SK-N-SH treated with all-trans-retinoic acid at 6 μM for 48 hours (cell line): ENCODE data around the gene PCDHA7.

Experiments used
- ATAC-seq: fragments of 200-7000 bp; cut with Tn5 transposase; 3 replicates; pipeline ENCODE4 v1.9.1; 2020; ENCODE audit warnings: mild to moderate bottlenecking, moderate library complexity
- ARNTL ChIP-seq: fragments of 450-650 bp; formaldehyde crosslinking; IDR thresholded peaks from 2 replicates; pipeline ENCODE4 v1.5.0; 2020; ENCODE audit warnings: low read depth, mild to moderate bottlenecking, moderate library complexity, borderline replicate concordance
- BACH2 ChIP-seq: fragments of 250-450 bp; sonication (Bioruptor Pico); IDR thresholded peaks from 2 replicates; pipeline ENCODE4 v1.9.0; 2021; ENCODE audit warnings: mild to moderate bottlenecking, borderline replicate concordance
- CREB5 ChIP-seq: fragments of 250-450 bp; sonication (Bioruptor Pico); IDR thresholded peaks from 2 replicates; pipeline ENCODE4 v1.5.1; 2020; ENCODE audit warnings: low read depth, mild to moderate bottlenecking, moderate library complexity
- CSDC2 ChIP-seq: fragments of 250-450 bp; sonication (Bioruptor Pico); IDR thresholded peaks from 2 replicates; pipeline ENCODE4 v1.5.0; 2020; ENCODE audit warnings: mild to moderate bottlenecking, moderate library complexity
- CSRNP3 ChIP-seq: fragments of 250-450 bp; sonication (Bioruptor Pico); IDR thresholded peaks from 2 replicates; pipeline ENCODE4 v1.5.1; 2021; ENCODE audit warnings: mild to moderate bottlenecking, moderate library complexity
- ESRRG ChIP-seq: fragments of 250-450 bp; sonication (Bioruptor Pico); IDR thresholded peaks from 2 replicates; pipeline ENCODE4 v1.6.1; 2021; ENCODE audit warnings: mild to moderate bottlenecking
- GLIS3 ChIP-seq: fragments of 250-450 bp; sonication (Bioruptor Pico); IDR thresholded peaks from 2 replicates; pipeline ENCODE4 v1.5.0; 2020; ENCODE audit warnings: mild to moderate bottlenecking, moderate library complexity
- ISL1 ChIP-seq: fragments of 250-450 bp; sonication (Bioruptor Pico); IDR thresholded peaks from 2 replicates; pipeline ENCODE4 v2.1.2; 2022; ENCODE audit warnings: mild to moderate bottlenecking, moderate library complexity
- OSR1 ChIP-seq: fragments of 250-450 bp; sonication (Bioruptor Pico); IDR thresholded peaks from 2 replicates; pipeline ENCODE4 v1.8.0; 2022; ENCODE audit warnings: moderate library complexity, mild to moderate bottlenecking, inconsistent platforms
- PATZ1 ChIP-seq: fragments of 250-450 bp; sonication (Bioruptor Pico); IDR thresholded peaks from 2 replicates; pipeline ENCODE4 v1.8.0; 2020; ENCODE audit warnings: mild to moderate bottlenecking, moderate library complexity, borderline replicate concordance
- PPARA ChIP-seq: fragments of 250-450 bp; sonication (Bioruptor Pico); IDR thresholded peaks from 2 replicates; pipeline ENCODE4 v1.5.0; 2020; ENCODE audit warnings: mild to moderate bottlenecking, borderline replicate concordance
- RARB ChIP-seq: fragments of 250-450 bp; sonication (Bioruptor Pico); IDR thresholded peaks from 2 replicates; pipeline ENCODE4 v1.8.0; 2021; ENCODE audit warnings: mild to moderate bottlenecking, moderate library complexity
- SNAI2 ChIP-seq: fragments of 250-450 bp; sonication (Bioruptor Pico); IDR thresholded peaks from 2 replicates; pipeline ENCODE4 v1.5.0; 2020; ENCODE audit warnings: mild to moderate bottlenecking, moderate library complexity
- TCF4 ChIP-seq: fragments of 250-450 bp; sonication (Bioruptor Pico); IDR thresholded peaks from 2 replicates; pipeline ENCODE4 v1.8.0; 2021; ENCODE audit warnings: mild to moderate bottlenecking, moderate library complexity, borderline replicate concordance
- TOX ChIP-seq: fragments of 250-450 bp; sonication (Bioruptor Pico); IDR thresholded peaks from 2 replicates; pipeline ENCODE4 v1.8.0; 2021; ENCODE audit warnings: mild to moderate bottlenecking, moderate library complexity, borderline replicate concordance
- TSHZ2 ChIP-seq: fragments of 250-450 bp; sonication (Bioruptor Pico); IDR thresholded peaks from 2 replicates; pipeline ENCODE4 v1.5.0; 2020; ENCODE audit warnings: mild to moderate bottlenecking, moderate library complexity
- ZC3H10 ChIP-seq: fragments of 250-450 bp; sonication (Bioruptor Pico); IDR thresholded peaks from 2 replicates; pipeline ENCODE4 v1.5.1; 2021; ENCODE audit warnings: mild to moderate bottlenecking, moderate library complexity
- ZFP3 ChIP-seq: fragments of 250-450 bp; sonication (Bioruptor Pico); IDR thresholded peaks from 2 replicates; pipeline ENCODE4 v1.5.0; 2020; ENCODE audit warnings: mild to moderate bottlenecking, moderate library complexity
- ZFP30 ChIP-seq: fragments of 450-650 bp; formaldehyde crosslinking; IDR thresholded peaks from 2 replicates; pipeline ENCODE4 v1.5.0; 2022; ENCODE audit warnings: mild to moderate bottlenecking, moderate library complexity
- ZNF565 ChIP-seq: fragments of 450-650 bp; formaldehyde crosslinking; conservative IDR thresholded peaks from 2 replicates; pipeline ENCODE4 v1.5.0; 2020; ENCODE audit warnings: low read depth, mild to moderate bottlenecking, moderate library complexity
- ZNF70 ChIP-seq: fragments of 450-650 bp; formaldehyde crosslinking; IDR thresholded peaks from 2 replicates; pipeline ENCODE4 v1.5.0; 2020; ENCODE audit warnings: mild to moderate bottlenecking, moderate library complexity
- ZNF8 ChIP-seq: fragments of 450-650 bp; formaldehyde crosslinking; IDR thresholded peaks from 2 replicates; pipeline ENCODE4 v1.5.0; 2020; ENCODE audit warnings: mild to moderate bottlenecking, moderate library complexity

Gene PCDHA7

GRCh38 chr5:140821375-140822280 lies 12.4 kb upstream of the PCDHA7 start, which contains the start of gene PCDHA5:
PCDHA5 (plus strand) TSS chr5:140821613.
- ATAC-seq, result no peak

GRCh38 chr5:140822281-140822629 lies 11.8 kb upstream of the PCDHA7 start:
- no peak for ATAC-seq
- no peak for TF ChIP-seq ESRRG (CRISPR knock-in tag)
- no peak for TF ChIP-seq ZFP3
- TF ChIP-seq CREB5 (CRISPR knock-in tag), result no peak
- TF ChIP-seq RARB, result no peak
- TF ChIP-seq ISL1, result no peak
- TF ChIP-seq ZNF70 (CRISPR knock-in tag), result no peak
- no peak for TF ChIP-seq ZNF565
- TF ChIP-seq OSR1 (CRISPR knock-in tag), result no peak
- no peak for TF ChIP-seq TOX (CRISPR knock-in tag)
- no peak for TF ChIP-seq GLIS3 (CRISPR knock-in tag)
- TF ChIP-seq SNAI2 (CRISPR knock-in tag), result no peak
- no peak for TF ChIP-seq TSHZ2 (CRISPR knock-in tag)

More at GRCh38 chr5:140821375-140822280, 12.4 kb upstream of the PCDHA7 start, which contains the start of gene PCDHA5:
- TF ChIP-seq ZFP3 (no peak), ARNTL (CRISPR knock-in tag) (no peak), BACH2 (no peak), ZC3H10 (CRISPR knock-in tag) (no peak), ISL1 (no peak), ZFP30 (CRISPR knock-in tag) (no peak), CREB5 (CRISPR knock-in tag) (no peak), PPARA (CRISPR knock-in tag) (no peak), OSR1 (CRISPR knock-in tag) (no peak), CSRNP3 (CRISPR knock-in tag) (no peak), ZNF8 (CRISPR knock-in tag) (no peak), CSDC2 (CRISPR knock-in tag) (no peak), SNAI2 (CRISPR knock-in tag) (no peak), PATZ1 (CRISPR knock-in tag) (no peak), TSHZ2 (CRISPR knock-in tag) (no peak), TCF4 (CRISPR knock-in tag) (no peak)
